ENCODE measurements around the gene PLIN5.

DNA sequence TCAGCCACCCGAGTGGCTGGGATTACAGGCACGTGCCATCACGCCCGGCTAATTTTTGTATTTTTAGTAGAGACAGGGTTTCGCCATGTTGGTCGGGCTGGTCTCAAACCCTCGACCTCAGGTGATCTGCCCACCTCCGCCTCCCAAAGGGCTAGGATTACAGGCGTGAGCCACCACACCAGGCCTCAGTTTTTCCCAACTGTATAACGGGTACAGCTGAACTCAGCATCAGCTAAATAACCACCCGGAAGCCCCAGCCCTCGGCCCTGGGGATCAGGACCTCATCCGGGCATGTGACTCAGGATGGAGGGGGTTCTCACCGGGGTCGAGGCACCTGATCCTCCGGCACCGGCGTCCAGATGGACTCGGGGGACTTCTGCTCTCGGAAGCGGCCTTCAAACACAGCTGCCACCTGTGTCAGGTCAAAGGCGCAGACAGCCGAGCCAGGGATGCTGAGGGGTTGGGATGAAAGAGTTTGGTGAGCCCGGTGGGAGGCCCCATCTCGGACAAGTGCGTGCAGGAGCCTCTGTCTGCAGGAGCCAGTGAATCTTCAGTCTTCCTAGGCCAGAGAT is 15.5 kb upstream of the PLIN5 start:
- TF ChIP-seq POLR2A (IDR thresholded peaks at IDR 0.05; ENCODE audit: low read depth, low read length) = no peak
- TF ChIP-seq TAF1 (IDR thresholded peaks at IDR 0.05; ENCODE audit: borderline replicate concordance, low read depth, low read length) = no peak
